Common myeloid progenitor, CD34-positive (primary cell): Measurements from ENCODE around the gene MACROD2.

Experiments used
- CTCF ChIA-PET: fragments of 350-600 bp; sonication (Branson Sonifier 250); formaldehyde crosslinking; loops from one replicate; lab custom pipeline; 2021; ENCODE audit warnings: antibody characterized with exemption; lab: Charles Lee
- POLR2A ChIA-PET: fragments of 350-600 bp; sonication (Branson Sonifier 250); formaldehyde crosslinking; loops from one replicate; lab custom pipeline; 2021; ENCODE audit warnings: antibody characterized with exemption; lab: Charles Lee
- DNase-seq, 3 donors: peaks; one replicate each; pipeline versions ENCODE4 v3.0.0 to v3.0.0-alpha.2; 2013
- H3K27ac ChIP-seq, 2 experiments: 1 replicate in 1 of 2; 2 replicates in 1 of 2; pipeline ENCODE4 v1.7.0; 2013; ENCODE audit warnings: inconsistent platforms in 2 of 2, low read length in 2 of 2, mild to moderate bottlenecking in 2 of 2, low read depth in 1 of 2, moderate library complexity in 1 of 2; ENCODE audit not compliant: severe bottlenecking in 2 of 2, insufficient read depth in 1 of 2, poor library complexity in 1 of 2
- H3K27me3 ChIP-seq, 5 experiments: replicated peaks in 2 of 5; 1 replicate in 3 of 5; 2 replicates in 2 of 5; pipeline versions ENCODE4 v1.6.1 to v1.7.0; 2013; ENCODE audit warnings: low read length in 4 of 5, mild to moderate bottlenecking in 2 of 5, moderate library complexity in 2 of 5, inconsistent platforms in 1 of 5; ENCODE audit not compliant: insufficient read depth in 5 of 5, control insufficient read depth in 4 of 5
- H3K36me3 ChIP-seq, 4 experiments: 1 replicate in 2 of 4; 2 replicates in 2 of 4; pipeline versions ENCODE4 v1.6.1 to v1.7.0; 2013; ENCODE audit warnings: low read length in 3 of 4, control low read depth in 1 of 4, mild to moderate bottlenecking in 1 of 4; ENCODE audit not compliant: control insufficient read depth in 4 of 4, insufficient read depth in 4 of 4
- H3K4me1 ChIP-seq, 4 experiments: 1 replicate in 3 of 4; 2 replicates in 1 of 4; pipeline versions ENCODE4 v1.6.1 to v1.7.1; 2013; ENCODE audit warnings: low read length in 3 of 4, mild to moderate bottlenecking in 3 of 4, control low read depth in 1 of 4, inconsistent platforms in 1 of 4, moderate library complexity in 1 of 4; ENCODE audit not compliant: control insufficient read depth in 4 of 4, insufficient read depth in 4 of 4; ENCODE audit errors: control extremely low read depth in 1 of 4
- H3K4me3 ChIP-seq, 7 experiments: 1 replicate in 4 of 7; 2 replicates in 3 of 7; pipeline versions ENCODE4 v1.5.1 to v1.7.0; 2013; ENCODE audit warnings: mild to moderate bottlenecking in 7 of 7, low read length in 6 of 7, moderate library complexity in 6 of 7, inconsistent platforms in 2 of 7, low read depth in 2 of 7, control low read depth in 1 of 7; ENCODE audit not compliant: insufficient read depth in 4 of 7, control insufficient read depth in 1 of 7; ENCODE audit errors: extremely low read depth in 1 of 7
- H3K9me3 ChIP-seq, 5 experiments: 1 replicate in 4 of 5; 2 replicates in 1 of 5; pipeline versions ENCODE4 v1.6.1 to v1.7.1; 2013; ENCODE audit warnings: low read length in 4 of 5, mild to moderate bottlenecking in 2 of 5, inconsistent platforms in 1 of 5, low read depth in 1 of 5, moderate library complexity in 1 of 5; ENCODE audit not compliant: control insufficient read depth in 4 of 5, insufficient read depth in 2 of 5; ENCODE audit errors: control extremely low read depth in 1 of 5
- WGBS: methylation state at CpG from one replicate; pipeline ENCODE4 v1.1.5; 2013; ENCODE audit not compliant: insufficient coverage; 5-methylcytosine and 5-hydroxymethylcytosine counted together

MACROD2 gene

DNA sequence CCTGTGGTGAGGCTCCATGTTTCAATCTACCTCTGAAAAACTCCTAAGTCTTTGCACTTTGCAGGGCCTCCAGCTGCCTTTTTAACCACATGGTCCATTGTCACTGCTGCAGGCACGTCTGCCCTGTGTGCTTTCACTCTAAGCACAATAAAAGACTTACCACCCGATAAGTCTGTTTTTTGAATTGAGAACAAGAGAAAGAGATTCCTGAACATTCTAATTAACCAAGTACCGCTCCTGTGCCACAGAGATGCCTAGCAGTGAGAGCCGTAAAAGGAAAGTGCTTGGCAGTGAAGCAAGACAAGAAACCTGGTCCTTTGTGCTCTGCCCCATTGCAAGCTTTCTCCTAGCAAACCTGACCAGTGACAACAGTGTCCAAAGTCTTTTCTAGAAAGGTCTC, 829.7 kb downstream of the MACROD2 start:
- CTCF ChIA-PET, result no interaction called here
- Histone ChIP-seq H3K27me3 (no peaks in the 10 kb centered on the region), H3K27ac (no peak overlapping the region), H3K4me3 (no peak overlapping the region), H3K4me1 (no peaks in the 10 kb centered on the region), H3K36me3 (no peaks in the 10 kb centered on the region), H3K9me3 (no peaks in the 10 kb centered on the region)
- POLR2A ChIA-PET, result no interaction called here
- WGBS, result 69% methylated on average over 4 of the region's 4 CpGs
- DNase-seq, result no peak

DNA sequence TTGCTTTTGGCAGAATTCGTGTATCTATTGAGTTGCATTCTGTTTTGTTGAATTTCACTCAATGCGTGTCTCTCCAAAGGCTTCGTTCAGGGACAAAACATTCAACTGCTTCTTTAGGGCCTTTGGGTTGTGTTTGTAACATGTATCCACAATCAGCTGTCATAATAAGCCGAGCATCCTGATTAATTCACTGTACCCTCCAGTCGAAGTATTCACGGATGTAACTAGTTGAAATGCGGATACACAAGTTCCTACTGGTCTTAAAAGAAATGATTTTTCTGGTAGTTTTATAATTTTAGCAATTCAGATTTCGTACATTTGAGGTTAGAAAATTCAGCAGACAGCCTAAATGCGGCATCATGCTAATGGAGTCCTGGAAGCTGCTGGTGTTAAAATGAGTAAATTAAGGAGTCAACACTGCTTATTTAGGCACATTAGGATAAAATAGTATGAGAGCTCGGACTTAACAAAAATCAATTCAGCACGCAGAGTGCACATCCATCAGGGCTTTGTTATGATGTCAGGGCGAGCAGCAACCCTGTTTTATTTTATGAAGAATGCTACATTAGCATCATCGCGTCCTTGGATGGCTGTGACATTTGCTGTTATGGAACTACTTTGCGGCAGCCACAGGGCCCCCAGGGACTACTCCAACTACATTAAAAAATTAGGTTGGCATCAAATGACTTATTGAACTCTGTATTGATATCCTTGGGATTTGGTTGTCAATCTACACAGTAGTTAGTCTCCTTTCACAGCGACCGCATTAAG, 831.4 kb downstream of the MACROD2 start:
- Histone ChIP-seq H3K4me3 (no peak overlapping the region), H3K27ac (no peak overlapping the region), H3K9me3 (no peaks in the 10 kb centered on the region), H3K27me3 (no peaks in the 10 kb centered on the region), H3K4me1 (no peaks in the 10 kb centered on the region), H3K36me3 (no peaks in the 10 kb centered on the region)
- CTCF ChIA-PET, result no interaction called here
- POLR2A ChIA-PET, result no interaction called here
- 97% methylated on average over 14 of the region's 17 CpGs for WGBS
- no peak for DNase-seq

DNA sequence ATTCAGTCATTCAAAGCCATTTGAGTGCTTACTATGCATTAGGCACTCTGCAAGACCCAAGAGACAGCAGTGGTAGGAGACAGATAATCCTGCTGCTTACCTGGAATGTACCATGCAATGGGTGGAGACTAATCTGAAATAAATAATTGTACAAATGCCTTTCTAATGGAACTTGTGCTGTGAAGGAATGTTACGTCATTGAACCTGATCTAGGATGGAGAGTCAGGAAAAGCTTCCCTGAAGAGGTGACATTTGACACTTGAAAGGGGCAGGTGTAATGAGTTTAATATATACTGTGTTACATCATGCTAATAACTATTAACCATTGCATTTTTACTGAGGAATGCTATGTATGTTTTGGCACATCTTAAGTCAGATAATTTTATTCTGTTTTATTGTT, 833.1 kb downstream of the MACROD2 start:
- POLR2A ChIA-PET, result no interaction called here
- no peak for DNase-seq
- H3K4me3 ChIP-seq, result no peak overlapping the region
- H3K9me3 ChIP-seq, result no peaks in the 10 kb centered on the region
- no peak overlapping the region for H3K27ac ChIP-seq
- 80% methylated on average over 1 of the region's 1 CpG for WGBS
- CTCF ChIA-PET, result no interaction called here
- no peaks in the 10 kb centered on the region for H3K36me3 ChIP-seq
- no peaks in the 10 kb centered on the region for H3K4me1 ChIP-seq
- no peaks in the 10 kb centered on the region for H3K27me3 ChIP-seq

DNA sequence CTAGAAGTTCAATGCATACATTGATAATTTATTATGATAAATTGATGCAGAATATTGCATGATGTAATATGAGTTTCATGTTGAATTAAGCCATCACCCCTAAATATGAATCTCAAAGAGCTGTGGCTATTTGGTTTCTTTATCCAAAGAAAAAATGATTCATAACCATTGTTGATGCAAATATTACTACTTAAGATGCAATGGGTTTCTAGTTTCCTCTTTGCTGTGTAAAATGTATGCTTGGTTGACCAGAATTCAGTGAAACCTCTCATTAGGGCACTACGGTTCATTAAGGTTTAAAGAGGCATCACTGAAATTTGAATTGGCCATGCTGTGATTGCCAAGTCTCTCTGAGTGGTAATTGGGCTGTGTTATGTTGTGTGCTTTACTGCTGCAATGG, 834.6 kb downstream of the MACROD2 start:
- ChIA-PET POLR2A (no interaction called here), CTCF (no interaction called here)
- no peaks in the 10 kb centered on the region for H3K27me3 ChIP-seq
- no peak overlapping the region for H3K27ac ChIP-seq
- H3K9me3 ChIP-seq, result no peaks in the 10 kb centered on the region
- H3K36me3 ChIP-seq, result no peaks in the 10 kb centered on the region
- no peaks in the 10 kb centered on the region for H3K4me1 ChIP-seq
- no CpG with 5 or more reads among the region's 1 CpG for WGBS
- H3K4me3 ChIP-seq, result no peak overlapping the region
- no peak for DNase-seq

DNA sequence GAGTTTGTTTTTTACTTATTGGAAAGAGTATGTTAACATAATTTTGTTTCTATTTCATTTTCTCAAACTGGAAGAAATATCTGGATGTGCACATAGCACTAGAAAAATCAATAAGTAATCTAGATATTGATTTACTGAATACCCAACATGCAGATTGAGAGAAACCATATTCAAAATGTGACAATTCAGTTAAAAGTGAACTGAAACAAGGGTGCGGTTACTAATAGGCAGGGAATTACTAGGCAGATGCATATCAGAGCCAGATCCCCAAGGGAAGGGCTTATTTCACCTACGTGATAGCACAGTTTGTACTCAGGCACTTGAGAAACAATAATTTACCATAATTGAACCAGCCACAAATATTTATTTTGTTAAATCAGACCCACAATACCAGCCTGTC, 835.1 kb downstream of the MACROD2 start:
- 90% methylated on average over 2 of the region's 2 CpGs for WGBS
- Histone ChIP-seq H3K27ac (no peak overlapping the region), H3K36me3 (no peaks in the 10 kb centered on the region), H3K9me3 (no peaks in the 10 kb centered on the region), H3K27me3 (no peaks in the 10 kb centered on the region), H3K4me3 (no peak overlapping the region), H3K4me1 (no peaks in the 10 kb centered on the region)
- DNase-seq, result no peak
- POLR2A ChIA-PET, result no interaction called here
- CTCF ChIA-PET, result no interaction called here

DNA sequence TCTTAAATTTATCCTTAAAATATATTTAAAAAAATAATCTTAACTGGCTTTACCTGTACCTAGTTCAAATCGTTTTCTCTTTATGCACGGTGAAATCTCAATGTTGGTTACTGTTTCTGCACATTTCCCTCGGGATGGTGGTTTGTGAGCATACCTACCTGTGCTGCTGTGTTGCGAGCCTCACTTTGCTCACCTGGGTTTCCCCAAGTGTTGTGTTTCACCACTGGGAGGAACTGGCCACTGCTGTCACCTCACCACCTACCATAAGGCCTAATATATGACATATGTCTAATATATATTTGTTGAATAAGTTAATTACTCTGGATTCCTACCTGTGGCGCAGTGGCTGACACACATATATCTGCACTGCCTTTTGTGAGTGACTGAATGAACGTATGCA, 835.6 kb downstream of the MACROD2 start:
- ChIA-PET CTCF (no interaction called here), POLR2A (no interaction called here)
- H3K4me1 ChIP-seq, result no peaks in the 10 kb centered on the region
- WGBS, result 100% methylated on average over 5 of the region's 6 CpGs
- no peak for DNase-seq
- no peak overlapping the region for H3K4me3 ChIP-seq
- H3K27me3 ChIP-seq, result no peaks in the 10 kb centered on the region
- no peaks in the 10 kb centered on the region for H3K9me3 ChIP-seq
- no peak overlapping the region for H3K27ac ChIP-seq
- no peaks in the 10 kb centered on the region for H3K36me3 ChIP-seq

DNA sequence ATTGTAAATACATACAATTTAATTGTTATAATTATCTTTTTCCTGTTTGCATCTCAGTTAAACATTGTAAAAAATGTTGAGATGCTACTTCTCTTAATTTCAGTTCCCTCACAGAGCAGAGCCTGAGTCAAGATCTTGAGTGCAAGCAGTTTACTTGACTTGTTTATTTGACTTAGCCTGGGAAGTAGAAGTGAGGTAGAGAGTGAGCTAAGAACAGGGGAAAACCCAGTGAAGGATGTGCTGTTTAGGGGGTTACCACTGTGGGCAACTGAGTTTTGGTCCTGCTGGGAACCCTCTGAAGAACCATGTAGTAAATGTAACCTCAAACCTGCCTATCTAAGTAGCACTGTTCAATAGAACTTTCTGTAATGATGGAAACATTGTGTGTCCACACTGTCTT, 837.3 kb downstream of the MACROD2 start:
- Histone ChIP-seq H3K27ac (no peak overlapping the region), H3K4me3 (no peak overlapping the region), H3K36me3 (no peaks in the 10 kb centered on the region), H3K4me1 (no peaks in the 10 kb centered on the region), H3K27me3 (no peaks in the 10 kb centered on the region), H3K9me3 (no peaks in the 10 kb centered on the region)
- no peak for DNase-seq
- ChIA-PET CTCF (no interaction called here), POLR2A (no interaction called here)
